Hepatocyte (in vitro differentiated cells): Measurements from ENCODE around the gene IL17B.

Source experiments
- EZH2 ChIP-seq: fragments of 200-600 bp; sonication (generic); IDR thresholded peaks from 2 replicates; pipeline ENCODE4 v1.6.1; 2016; ENCODE audit warnings: antibody characterized with exemption, mild to moderate bottlenecking, borderline replicate concordance
- TF ChIP-seq, protein P1 (sequence below): fragments of 200-600 bp; sonication (generic); IDR thresholded peaks from 2 replicates; pipeline ENCODE4 v1.5.1; 2016; ENCODE audit warnings: antibody characterized with exemption, mild to moderate bottlenecking; ENCODE audit not compliant: poor library complexity

DNA sequence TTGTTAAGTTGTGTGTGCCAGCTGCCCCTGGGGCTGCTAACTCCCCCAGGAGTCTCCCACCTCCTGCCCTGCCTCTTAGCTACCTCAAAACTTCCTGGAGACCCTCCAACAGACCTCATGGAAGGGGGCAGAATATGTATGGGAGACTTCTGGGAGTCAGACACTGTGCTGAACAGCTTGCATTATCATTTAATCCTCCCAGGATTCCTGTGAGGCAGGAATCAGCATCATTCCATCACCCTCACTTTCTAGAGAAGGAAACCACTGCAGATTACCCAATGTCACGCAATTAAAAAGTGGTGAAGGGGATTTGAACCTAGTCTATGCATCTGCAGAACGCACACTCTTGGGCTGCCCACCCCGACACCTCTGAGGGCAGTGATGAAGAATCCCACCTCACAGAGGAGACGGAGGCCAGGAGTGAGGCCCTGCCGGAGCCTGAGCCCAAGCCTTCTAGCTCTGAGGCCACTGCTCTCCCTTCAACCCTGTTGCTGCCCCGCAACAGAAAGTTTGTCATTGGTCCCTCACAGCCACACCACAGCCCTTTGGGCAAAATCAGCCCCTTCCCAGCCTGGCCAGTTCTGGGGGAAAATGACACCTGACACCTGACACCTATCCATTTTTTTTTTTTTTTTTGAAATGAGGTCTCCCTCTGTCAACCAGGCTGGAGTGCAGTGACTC, 30.3 kb upstream of the IL17B start:
- TF ChIP-seq, protein P1, sequence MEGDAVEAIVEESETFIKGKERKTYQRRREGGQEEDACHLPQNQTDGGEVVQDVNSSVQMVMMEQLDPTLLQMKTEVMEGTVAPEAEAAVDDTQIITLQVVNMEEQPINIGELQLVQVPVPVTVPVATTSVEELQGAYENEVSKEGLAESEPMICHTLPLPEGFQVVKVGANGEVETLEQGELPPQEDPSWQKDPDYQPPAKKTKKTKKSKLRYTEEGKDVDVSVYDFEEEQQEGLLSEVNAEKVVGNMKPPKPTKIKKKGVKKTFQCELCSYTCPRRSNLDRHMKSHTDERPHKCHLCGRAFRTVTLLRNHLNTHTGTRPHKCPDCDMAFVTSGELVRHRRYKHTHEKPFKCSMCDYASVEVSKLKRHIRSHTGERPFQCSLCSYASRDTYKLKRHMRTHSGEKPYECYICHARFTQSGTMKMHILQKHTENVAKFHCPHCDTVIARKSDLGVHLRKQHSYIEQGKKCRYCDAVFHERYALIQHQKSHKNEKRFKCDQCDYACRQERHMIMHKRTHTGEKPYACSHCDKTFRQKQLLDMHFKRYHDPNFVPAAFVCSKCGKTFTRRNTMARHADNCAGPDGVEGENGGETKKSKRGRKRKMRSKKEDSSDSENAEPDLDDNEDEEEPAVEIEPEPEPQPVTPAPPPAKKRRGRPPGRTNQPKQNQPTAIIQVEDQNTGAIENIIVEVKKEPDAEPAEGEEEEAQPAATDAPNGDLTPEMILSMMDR, result no peak
- TF ChIP-seq EZH2, result no peak
